Measurements from ENCODE around the gene ERCC4. TPM values are rescaled to one million over a fixed set of nuclear protein-coding genes. Genes with fewer than 3 reads are reported as not detected.
A peak's percentile ranks its signal among the peaks of the same experiment; 100 is the strongest.

The ERCC4 gene
- total RNA-seq, 2 donors from 2014 or later, result 12.0 to 13.1 TPM

DNA sequence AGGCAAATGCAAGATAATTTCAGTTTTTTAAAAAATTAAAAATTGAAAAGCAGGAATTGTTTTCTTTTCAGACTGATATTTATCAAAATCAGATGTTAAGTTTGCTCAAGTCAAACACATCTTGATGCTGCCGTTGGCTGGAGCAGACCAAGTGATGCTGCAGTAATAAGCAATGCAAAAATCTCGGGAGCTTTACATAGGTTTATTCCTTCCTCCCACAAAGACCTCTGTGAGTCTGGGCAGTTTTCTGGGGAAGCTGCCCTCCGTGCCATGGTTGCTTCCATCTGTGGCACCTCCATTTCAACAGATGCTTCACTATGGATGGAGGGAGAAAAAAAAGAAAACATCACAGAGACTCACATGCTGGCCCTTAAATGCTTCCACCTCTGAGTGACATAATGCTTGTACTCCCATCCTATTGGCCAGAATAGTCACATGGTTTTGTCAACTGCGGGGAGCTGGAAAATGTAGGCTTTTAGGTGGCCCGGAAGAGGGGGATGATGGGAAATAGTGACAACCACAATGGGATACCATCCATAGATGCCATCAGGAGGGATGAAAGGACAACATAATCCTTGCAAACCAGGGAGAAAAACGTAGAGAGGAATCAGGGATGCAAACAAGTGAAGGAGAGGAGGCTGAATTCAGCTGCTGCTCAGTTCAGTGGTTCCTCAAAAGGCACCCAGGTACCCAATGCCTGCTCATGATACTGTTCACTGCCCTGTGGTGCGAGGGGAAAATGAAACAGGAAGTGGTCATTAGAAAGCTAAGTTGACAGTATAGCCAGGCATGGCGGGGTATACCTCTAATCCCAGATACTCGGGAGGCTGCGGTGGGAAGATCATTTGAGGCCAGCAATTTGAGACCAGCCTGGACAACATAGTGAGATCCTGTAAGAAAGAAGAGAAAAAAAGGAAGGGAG is 13.5 kb upstream of the ERCC4 start:
- Mint-ChIP-seq H3K36me3 (no peaks in the 10 kb centered on the region), H3K9me3 (no peaks in the 10 kb centered on the region), H3K27ac (no peak overlapping the region)
- no peak for ATAC-seq
- no peak for DNase-seq (ENCODE audit: low spot score in 2 of 2)

DNA sequence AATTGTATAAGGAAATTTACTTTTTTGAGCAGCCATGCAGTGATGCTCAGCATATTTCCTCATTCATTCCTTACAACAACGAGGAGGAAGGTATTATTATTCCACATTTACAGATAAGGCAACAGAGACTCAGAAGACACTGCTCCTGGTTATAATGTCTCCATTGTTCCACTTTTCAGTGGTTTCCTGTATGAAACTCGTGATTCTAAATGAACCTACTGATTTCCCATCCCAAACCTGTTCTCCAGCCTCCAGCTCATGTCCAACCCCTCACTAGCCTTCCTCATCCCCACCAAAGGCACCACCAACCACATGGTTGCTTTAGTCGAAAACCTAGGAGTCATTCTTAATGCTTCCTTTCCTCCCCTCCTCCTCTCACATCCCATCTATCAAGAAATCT is 12.5 kb upstream of the ERCC4 start:
- no peak overlapping the region for H3K27ac Mint-ChIP-seq

DNA sequence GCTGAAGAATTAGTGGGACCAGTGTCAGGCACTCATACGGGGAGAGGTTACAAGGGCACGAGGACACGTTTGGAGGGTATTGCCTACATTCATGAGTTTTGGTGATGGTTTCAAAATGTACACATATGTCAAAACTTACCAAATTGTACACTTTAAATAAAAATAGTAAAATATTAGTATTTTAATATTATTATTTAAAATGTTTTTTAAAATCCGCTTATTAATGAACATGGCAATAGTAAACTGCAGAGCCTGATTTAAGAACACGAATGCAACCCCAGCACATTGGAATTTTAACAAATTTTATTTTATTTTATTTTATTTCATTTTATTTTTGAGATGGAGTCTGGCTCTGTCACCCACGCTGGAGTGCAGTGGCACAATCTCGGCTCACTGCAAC is 10.9 kb upstream of the ERCC4 start:
- no peak for ATAC-seq
- Mint-ChIP-seq H3K9me3 (no peaks in the 10 kb centered on the region), H3K27ac (no peak overlapping the region), H3K36me3 (peaks cover 0 to 4% of the 10 kb centered on the region in 2 donors)
- no peak for DNase-seq (ENCODE audit: low spot score in 2 of 2)

More for the DNA sequence above, 12.5 kb upstream of the ERCC4 start:
- no peaks in the 10 kb centered on the region for H3K9me3 Mint-ChIP-seq
- peaks cover 0 to 4% of the 10 kb centered on the region in 2 donors for H3K36me3 Mint-ChIP-seq
- ATAC-seq, result no peak
- DNase-seq (ENCODE audit: low spot score in 2 of 2), result no peak

DNA sequence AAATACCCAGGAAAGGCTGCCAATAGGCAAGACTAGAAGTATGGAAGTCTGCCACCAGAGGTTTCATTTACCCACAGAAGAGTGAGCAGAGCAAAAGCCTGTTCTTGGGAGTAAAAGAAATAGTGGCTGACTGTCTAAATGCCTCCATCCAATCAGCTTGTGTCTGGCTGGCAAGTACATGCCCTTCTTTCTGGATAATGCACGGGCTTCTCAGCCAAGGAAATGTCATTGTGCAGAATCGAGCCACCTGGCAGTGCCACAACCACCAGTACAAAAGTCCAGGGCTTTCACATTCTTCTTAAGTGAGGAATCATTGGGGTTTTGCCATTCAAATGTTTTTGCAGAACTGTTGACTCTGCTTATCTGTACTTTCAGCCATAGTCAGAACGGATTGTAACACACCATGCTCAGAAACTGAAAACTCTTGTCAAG is 10.1 kb upstream of the ERCC4 start:
- Mint-ChIP-seq H3K9me3 (no peaks in the 10 kb centered on the region), H3K36me3 (peaks cover 0 to 4% of the 10 kb centered on the region in 2 donors), H3K27ac (no peak overlapping the region)
- ATAC-seq (no peak), DNase-seq (ENCODE audit: low spot score in 2 of 2) (no peak)

DNA sequence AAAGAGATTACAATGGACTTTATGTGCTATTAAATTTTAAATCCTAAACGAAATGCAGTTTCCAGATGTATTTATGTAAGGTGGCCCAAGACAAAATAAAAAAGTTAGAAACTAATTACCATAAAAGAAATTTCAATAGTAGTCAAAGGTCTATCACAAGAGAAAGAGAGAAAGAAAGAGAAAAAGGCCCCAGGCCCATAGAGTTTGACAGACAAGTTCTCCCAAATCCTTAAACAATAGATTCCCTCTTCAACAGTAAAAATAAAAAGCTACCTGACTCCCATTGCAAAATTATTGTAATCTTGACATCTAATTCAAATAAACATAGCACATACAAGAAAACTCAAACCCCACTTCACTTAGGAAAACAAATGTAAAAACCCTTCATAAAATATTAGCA is 8.6 kb upstream of the ERCC4 start:
- Mint-ChIP-seq H3K9me3 (no peaks in the 10 kb centered on the region), H3K36me3 (peaks cover 0 to 4% of the 10 kb centered on the region in 2 donors), H3K27ac (no peak overlapping the region)
- ATAC-seq (no peak), DNase-seq (ENCODE audit: low spot score in 2 of 2) (no peak)

DNA sequence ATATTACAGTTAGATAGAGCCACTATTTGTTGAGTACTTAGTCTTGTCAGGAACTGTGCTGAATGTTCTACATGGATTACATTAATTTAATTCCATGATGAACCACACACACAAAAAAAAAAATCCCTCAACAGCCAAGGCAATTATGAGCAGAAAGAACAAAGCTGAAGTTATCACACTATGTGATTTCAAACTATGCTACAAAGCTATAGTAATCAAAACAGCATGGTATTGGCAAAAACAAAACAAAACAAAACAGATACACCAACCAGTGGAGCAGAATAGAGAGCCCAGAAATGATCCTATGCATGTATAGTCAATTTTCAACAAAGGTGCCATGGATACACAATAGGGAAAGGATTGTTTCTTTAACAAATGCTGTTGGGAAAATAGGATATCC is 8.1 kb upstream of the ERCC4 start:
- Mint-ChIP-seq H3K36me3 (peaks cover 0 to 4% of the 10 kb centered on the region in 2 donors), H3K27ac (no peak overlapping the region), H3K9me3 (no peaks in the 10 kb centered on the region)
- no peak for ATAC-seq
- DNase-seq (ENCODE audit: low spot score in 2 of 2), result no peak

DNA sequence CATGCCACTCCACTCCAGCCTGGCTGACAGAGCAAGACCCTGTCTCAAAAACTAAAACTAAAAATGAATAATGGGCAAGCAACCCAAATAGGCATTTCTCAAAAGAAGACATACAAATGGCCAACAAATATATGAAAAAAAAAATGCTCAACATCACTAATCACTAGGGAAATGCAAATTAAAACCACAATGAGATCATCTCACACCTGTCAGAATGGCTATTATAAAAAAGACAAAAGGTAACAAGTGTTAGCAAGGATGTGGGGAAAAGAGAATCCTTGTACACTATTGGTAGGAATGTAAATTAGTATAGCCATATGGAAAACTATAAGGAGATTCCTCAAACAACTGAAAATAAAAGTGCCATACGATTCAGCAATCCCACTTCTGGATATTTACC is 7.1 kb upstream of the ERCC4 start:
- ATAC-seq, result no peak

DNA sequence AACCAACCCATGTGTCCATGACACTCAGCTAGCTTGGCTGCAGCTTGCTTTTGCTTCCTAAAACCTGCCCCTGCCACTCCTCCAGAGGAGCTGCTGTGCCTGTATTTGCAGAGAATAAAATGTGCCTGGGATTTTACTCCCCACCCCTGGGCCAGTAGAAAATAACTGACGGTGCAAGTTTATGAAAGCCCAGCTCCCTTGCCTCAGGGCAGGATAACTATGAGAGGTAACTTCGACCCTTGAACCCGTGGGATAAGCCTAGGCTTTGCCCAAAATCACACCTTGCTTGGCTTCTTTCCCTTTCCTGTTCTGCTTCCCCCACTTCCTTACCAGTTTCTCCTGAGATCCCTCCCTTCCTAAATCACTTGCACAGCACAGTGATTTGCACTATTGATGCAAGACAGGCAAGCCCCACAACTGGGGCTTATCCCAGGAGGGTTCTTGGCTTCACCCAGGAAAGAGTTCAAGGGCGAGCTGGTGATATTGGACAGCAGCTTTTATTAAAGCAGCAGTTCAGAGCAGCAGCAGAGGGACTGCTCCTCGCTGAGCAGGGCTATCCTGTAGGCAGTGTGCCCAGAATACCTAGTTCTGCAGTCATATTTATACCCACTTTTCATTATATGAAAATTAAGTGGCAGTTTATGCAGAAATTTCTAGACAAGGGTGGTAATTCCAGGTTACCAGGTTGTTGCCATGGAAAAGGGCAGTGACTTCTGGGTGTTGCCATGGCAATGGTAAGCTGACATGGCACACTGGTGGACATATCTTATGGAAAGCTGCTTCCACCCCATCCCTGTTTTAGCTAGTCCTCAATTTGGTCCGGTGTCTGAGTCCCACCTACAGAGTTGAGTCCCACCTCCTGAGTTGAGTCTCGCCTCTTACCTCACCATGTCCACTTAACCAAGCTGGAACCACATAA is 6.3 kb upstream of the ERCC4 start:
- Mint-ChIP-seq H3K9me3 (no peaks in the 10 kb centered on the region), H3K27ac (no peak overlapping the region), H3K36me3 (peaks cover 0 to 4% of the 10 kb centered on the region in 2 donors)
- DNase-seq (ENCODE audit: low spot score in 2 of 2) (no peak), ATAC-seq (no peak)

More for the DNA sequence above, 7.1 kb upstream of the ERCC4 start:
- no peaks in the 10 kb centered on the region for H3K9me3 Mint-ChIP-seq
- H3K36me3 Mint-ChIP-seq, result peaks cover 0 to 4% of the 10 kb centered on the region in 2 donors
- H3K27ac Mint-ChIP-seq, result no peak overlapping the region
- no peak for DNase-seq (ENCODE audit: low spot score in 2 of 2)

DNA sequence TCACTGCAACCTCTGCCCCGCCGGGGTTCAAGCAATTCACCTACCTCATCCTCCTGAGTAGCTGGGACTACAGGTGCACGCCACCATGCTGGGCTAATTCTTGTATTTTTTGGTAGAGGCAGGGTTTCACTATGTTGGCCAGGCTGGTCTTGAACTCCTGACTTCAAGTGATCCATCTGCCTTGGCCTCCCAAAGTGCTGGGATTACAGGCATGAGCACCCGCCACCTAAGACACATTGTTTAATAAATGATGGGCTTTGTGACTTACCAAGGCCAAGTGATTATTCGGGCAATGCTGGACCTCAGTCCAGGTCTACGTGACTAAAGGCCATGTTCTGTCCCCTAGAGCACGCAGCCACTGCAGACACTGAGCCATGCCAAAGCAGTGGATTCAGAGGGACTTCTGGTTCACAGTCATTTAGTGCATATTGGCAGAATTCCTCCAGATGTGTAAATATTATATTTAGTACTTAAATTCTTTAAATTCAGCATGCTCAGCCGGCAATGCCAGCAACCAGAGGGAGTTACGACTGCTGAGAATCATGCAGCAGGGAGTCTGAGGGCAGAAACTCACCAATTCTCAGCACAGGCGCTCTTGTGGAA is 4.8 kb upstream of the ERCC4 start:
- peaks cover 2 to 6% of the 10 kb centered on the region in 2 donors for H3K36me3 Mint-ChIP-seq

DNA sequence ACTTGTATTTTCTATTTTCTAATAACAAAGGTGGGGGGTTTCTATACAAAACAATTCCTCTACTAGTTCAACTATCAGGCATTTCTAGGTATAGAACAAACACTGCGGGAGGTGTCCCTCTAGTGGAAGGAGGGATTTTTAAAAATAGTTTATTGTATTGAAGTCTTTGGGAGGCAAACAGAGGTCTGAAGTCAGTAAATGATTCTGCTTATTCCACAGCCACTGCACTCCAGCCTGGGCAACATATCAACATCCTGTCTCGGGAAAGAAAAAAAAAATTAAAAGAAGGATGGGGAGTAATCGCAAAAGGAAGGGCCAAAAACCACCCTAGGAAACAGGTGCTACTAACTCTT is 648 bp upstream of the ERCC4 start:
- peak; percentile 20 to 21 for ATAC-seq
- DNase-seq (ENCODE audit: low spot score in 2 of 2), result no peak
- H3K36me3 Mint-ChIP-seq, result peaks cover 6 to 11% of the 10 kb centered on the region in 2 donors
- H3K27ac Mint-ChIP-seq, result peak overlapping the region; percentile 99
- H3K9me3 Mint-ChIP-seq, result no peaks in the 10 kb centered on the region

More for the DNA sequence above, 4.8 kb upstream of the ERCC4 start:
- H3K27ac Mint-ChIP-seq, result no peak overlapping the region
- no peak for DNase-seq (ENCODE audit: low spot score in 2 of 2)
- ATAC-seq, result no peak
- no peaks in the 10 kb centered on the region for H3K9me3 Mint-ChIP-seq

DNA sequence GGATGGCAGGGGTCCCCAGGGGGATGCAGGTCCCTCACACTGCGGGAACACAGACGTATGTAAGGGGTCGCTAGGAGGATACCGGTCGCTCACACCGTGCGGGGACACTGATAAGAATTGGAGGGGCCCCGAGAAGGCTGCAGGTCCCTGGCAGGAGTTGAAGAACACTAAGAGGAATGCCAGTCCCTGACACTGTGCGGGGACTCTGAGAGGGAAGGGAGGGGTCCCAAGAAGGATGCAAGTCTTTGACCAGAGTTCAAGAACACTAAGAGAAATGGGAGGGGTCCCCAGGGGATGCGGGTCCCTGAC is 510 bp downstream of the ERCC4 start:
- DNase-seq (ENCODE audit: low spot score in 2 of 2) (no peak), ATAC-seq (no peak)
- H3K9me3 Mint-ChIP-seq, result no peaks in the 10 kb centered on the region
- H3K27ac Mint-ChIP-seq, result peak overlapping the region; percentile 99
- H3K36me3 Mint-ChIP-seq, result peaks cover 6 to 11% of the 10 kb centered on the region in 2 donors

DNA sequence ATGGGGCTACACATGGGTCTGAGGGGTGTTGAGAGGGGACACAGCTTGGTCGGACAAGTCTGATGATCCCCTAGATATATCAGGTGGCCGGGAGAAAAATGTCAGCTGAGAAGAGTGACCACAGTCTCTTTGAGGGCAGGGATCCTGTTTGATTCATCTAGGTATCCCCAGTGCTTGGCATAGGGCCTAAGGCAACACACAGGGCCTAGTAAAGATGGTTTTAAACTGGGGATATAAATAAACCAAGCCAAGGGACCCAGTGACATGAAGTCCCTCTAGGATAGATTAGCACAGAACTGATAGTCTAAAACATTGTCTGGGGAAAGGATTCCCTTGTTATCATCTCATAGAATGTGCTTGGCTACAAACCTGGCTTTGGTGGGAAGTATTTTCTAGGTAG is 1.4 kb downstream of the ERCC4 start:
- DNase-seq (ENCODE audit: low spot score in 2 of 2) (no peak), ATAC-seq (no peak)
- H3K36me3 Mint-ChIP-seq, result peaks cover 6 to 11% of the 10 kb centered on the region in 2 donors
- H3K27ac Mint-ChIP-seq, result peak overlapping the region; percentile 99
- H3K9me3 Mint-ChIP-seq, result no peaks in the 10 kb centered on the region

DNA sequence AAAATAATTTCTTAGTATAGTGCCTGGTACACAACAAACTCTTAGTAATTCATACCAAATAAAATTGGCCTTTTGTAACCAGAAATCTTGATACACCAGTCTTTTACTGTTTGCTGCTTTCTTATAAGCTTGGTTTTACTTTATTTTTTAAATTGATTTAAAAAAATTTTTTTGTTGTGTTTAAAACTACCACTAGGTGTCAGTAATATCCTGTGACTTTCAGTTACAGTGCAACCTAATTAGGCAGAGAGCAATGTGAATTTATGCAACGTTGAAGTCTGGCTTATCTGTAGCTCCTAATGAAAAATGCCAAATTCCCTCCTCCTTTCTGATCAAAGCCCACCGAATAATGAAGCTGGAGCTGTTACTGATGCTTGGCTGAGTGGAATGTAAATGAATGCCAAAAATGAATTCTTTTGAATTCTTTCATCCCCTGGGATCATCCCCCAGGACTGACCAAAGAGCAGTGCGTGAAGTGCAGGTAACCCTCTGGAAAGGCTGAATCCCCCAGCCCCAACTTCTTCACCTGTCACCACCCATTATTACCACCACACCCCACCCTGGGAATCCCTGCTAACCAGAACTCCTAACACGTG is 3.8 kb downstream of the ERCC4 start:
- peaks cover 6 to 11% of the 10 kb centered on the region in 2 donors for H3K36me3 Mint-ChIP-seq
- DNase-seq (ENCODE audit: low spot score in 2 of 2) (no peak), ATAC-seq (no peak)
- no peak overlapping the region for H3K27ac Mint-ChIP-seq
- no peaks in the 10 kb centered on the region for H3K9me3 Mint-ChIP-seq

DNA sequence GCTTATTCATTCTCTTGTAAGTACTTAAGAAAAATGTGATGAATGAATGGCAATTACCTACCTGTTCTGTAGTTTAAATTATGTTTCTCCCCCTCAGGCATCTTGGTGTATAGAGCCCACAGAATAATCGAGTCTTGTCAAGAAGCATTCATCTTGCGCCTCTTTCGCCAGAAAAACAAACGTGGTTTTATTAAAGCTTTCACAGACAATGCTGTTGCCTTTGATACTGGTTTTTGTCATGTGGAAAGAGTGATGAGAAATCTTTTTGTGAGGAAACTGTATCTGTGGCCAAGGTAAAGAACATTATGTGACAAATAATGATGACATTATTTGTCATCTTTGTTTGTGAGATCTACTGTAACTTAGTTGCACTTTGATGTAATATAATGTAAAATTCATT is 6.5 kb downstream of the ERCC4 start:
- Mint-ChIP-seq H3K27ac (peak overlapping the region in 1 of 2 donors; percentile 47), H3K9me3 (no peaks in the 10 kb centered on the region), H3K36me3 (peaks cover 0 to 5% of the 10 kb centered on the region in 2 donors)
- ATAC-seq, result peak in 1 of 2 donors; percentile 40
- DNase-seq (ENCODE audit: low spot score in 2 of 2), result no peak

DNA sequence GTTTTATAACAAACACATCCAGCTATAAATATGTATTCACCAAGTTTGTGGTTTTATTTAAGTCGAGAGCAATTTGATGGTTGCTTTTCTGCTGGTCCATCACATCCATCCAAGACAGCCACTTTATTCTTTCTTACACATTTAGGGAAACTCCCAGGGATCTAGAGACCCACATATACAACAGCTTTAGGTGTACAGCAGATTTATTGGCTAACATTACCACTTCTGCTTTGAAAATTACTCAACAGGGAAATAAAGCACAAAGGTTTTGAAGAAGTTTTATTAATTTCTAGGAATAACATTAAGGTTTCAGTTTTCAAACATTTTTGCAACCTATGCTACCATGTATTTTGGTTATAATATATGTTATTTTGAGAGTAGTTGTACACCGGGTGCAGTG is 6.9 kb downstream of the ERCC4 start:
- no peak for DNase-seq (ENCODE audit: low spot score in 2 of 2)
- Mint-ChIP-seq H3K9me3 (no peaks in the 10 kb centered on the region), H3K27ac (no peak overlapping the region), H3K36me3 (peaks cover 0 to 5% of the 10 kb centered on the region in 2 donors)
- no peak for ATAC-seq

DNA sequence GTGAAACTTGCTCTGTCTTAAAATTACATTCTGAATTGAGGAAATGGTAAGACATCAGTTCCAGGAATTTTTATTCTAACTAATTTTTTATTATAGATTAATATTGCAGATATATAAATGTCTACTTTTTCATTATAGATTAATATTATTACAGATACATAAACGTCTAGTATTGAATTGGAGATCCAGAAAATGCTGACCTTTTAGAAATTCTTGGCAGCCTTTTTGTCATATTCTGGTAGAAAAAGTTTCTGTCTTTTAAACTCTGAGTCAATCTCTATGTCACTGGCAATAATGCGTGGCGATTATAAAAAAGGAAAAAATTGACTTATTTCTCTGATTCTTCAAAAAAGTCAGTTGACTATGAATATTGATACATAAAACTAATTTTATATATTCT is 8.7 kb downstream of the ERCC4 start:
- no peak overlapping the region for H3K27ac Mint-ChIP-seq
- H3K36me3 Mint-ChIP-seq, result peaks cover 0 to 4% of the 10 kb centered on the region in 2 donors
- no peaks in the 10 kb centered on the region for H3K9me3 Mint-ChIP-seq
- no peak for ATAC-seq
- DNase-seq (ENCODE audit: low spot score in 2 of 2), result no peak

Measured in activated naive CD4-positive, alpha-beta T cell treated with anti-CD3 and anti-CD28 coated beads, Interleukin-2, amount 50 U/mL, for 72 hours (primary cell).